ENCODE measurements around the gene EEF2. TPM values are rescaled to one million over a fixed set of nuclear protein-coding genes. Genes with fewer than 3 reads are reported as not detected.

EEF2 gene
- total RNA-seq (2012; rRNA removed): 2,770 and 2,827 TPM in 2 replicates

- Histone ChIP-seq H3K4me1 (ENCODE audit: control insufficient read depth, insufficient read depth, low read length) (peaks cover 45% of the 10 kb centered on the region), H3K9ac (ENCODE audit: low read depth, low read length) (peak within 1 kb of the TSS; percentile 99), H3K9me3 (replicated peaks; ENCODE audit: low read length) (no peaks in the 10 kb centered on the region), H3K27me3 (ENCODE audit: control insufficient read depth, insufficient read depth, low read length) (no peaks in the 10 kb centered on the region), H3K4me3 (ENCODE audit: low read length) (peak within 1 kb of the TSS; percentile 95), H3K4me2 (ENCODE audit: low read length) (peak within 1 kb of the TSS; percentile 93), H3K36me3 (ENCODE audit: insufficient read depth, low read length) (peaks cover 50% of the 10 kb centered on the region)
Observed at GRCh38 chr19:3984908-3985642, at the start of gene EEF2. EEF2 (minus strand) TSS chr19:3985463; CDS start chr19:3985380, 83 bp downstream.

- Histone ChIP-seq H3K27me3 (ENCODE audit: control insufficient read depth, insufficient read depth, low read length) (no peaks in the 10 kb centered on the region), H3K9me3 (replicated peaks; ENCODE audit: low read length) (no peaks in the 10 kb centered on the region), H3K36me3 (ENCODE audit: insufficient read depth, low read length) (peaks cover 40% of the 10 kb centered on the region), H3K4me3 (ENCODE audit: low read length) (no peak overlapping the region), H3K9ac (ENCODE audit: low read depth, low read length) (no peak overlapping the region), H3K4me1 (ENCODE audit: control insufficient read depth, insufficient read depth, low read length) (no peaks in the 10 kb centered on the region), H3K4me2 (ENCODE audit: low read length) (no peak overlapping the region)
Observed at GRCh38 chr19:4034048-4035017, 49.1 kb upstream of the EEF2 start.

DNA sequence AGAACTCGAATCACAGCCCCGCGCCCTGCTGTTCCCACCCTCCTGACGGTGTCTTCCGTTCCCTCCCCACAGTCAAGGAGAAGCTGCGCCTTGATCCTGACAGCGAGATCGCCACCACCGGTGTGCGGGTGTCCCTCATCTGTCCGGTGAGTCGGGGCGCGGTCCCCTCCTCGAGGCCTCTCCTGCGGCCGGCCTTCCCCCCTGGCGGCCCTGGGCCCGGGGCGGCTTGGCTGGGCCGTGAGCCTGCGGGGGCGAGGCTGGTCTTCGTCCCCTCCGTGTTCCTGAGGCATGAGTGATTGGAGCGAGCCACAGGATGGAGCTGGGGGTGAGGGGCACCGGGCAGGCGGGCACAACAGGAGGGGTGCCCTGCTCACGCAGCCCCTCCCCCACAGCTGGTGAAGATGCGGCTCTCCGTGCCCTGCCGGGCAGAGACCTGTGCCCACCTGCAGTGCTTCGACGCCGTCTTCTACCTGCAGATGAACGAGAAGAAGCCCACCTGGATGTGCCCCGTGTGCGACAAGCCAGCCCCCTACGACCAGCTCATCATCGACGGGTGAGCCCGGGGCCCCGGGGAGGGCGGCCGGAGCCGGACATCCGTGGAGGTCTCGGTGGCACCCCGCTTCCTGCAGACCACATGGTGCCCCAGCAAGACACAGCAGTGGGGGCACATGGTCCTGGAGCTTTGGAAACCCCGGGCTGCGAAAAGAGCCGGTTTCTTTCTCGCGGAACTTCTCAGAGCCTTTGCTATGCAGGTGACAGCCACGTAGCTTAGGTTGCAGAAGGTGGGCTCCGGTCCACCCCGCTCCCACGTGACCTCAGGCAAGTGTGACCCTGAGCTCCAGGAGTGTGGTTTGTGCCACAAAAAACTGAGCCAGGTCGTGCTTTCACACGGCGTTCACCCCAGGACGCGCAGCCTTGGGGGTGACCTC lies 48.0 kb upstream of the EEF2 start:
- Histone ChIP-seq H3K4me2 (ENCODE audit: low read length) (no peak overlapping the region), H3K4me3 (ENCODE audit: low read length) (no peak overlapping the region), H3K4me1 (ENCODE audit: control insufficient read depth, insufficient read depth, low read length) (no peaks in the 10 kb centered on the region), H3K9me3 (replicated peaks; ENCODE audit: low read length) (no peaks in the 10 kb centered on the region), H3K36me3 (ENCODE audit: insufficient read depth, low read length) (peaks cover 47% of the 10 kb centered on the region), H3K9ac (ENCODE audit: low read depth, low read length) (no peak overlapping the region), H3K27me3 (ENCODE audit: control insufficient read depth, insufficient read depth, low read length) (no peaks in the 10 kb centered on the region)

DNA sequence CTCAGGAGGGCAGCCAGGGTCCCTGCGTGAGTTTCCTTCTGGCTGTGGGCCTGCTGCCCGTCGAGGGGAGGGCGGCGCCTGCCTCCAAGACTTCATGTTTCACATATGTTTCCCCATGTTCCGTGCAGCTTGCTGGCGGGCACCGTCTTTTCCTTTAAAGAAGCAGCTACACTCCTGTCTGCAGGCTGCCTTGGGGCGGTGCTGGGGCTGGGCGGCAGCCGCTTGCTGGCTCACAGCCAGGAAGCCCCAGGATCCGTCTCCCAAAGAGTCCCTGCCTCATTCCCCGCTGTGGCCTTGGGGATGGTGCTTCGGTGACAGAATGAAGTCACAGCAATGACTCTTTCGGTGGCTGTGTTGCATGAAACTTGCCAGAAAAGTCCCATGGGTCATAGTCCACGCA lies 47.2 kb upstream of the EEF2 start:
- Histone ChIP-seq H3K4me2 (ENCODE audit: low read length) (no peak overlapping the region), H3K4me3 (ENCODE audit: low read length) (no peak overlapping the region), H3K36me3 (ENCODE audit: insufficient read depth, low read length) (peaks cover 43% of the 10 kb centered on the region), H3K4me1 (ENCODE audit: control insufficient read depth, insufficient read depth, low read length) (no peaks in the 10 kb centered on the region), H3K9ac (ENCODE audit: low read depth, low read length) (no peak overlapping the region), H3K27me3 (ENCODE audit: control insufficient read depth, insufficient read depth, low read length) (no peaks in the 10 kb centered on the region), H3K9me3 (replicated peaks; ENCODE audit: low read length) (no peaks in the 10 kb centered on the region)

- H3K4me2 ChIP-seq (ENCODE audit: low read length): no peak overlapping the region
- no peak overlapping the region for H3K4me3 ChIP-seq (ENCODE audit: low read length)
- H3K36me3 ChIP-seq (ENCODE audit: insufficient read depth, low read length): peaks cover 35% of the 10 kb centered on the region
- H3K9ac ChIP-seq (ENCODE audit: low read depth, low read length): no peak overlapping the region
- H3K4me1 ChIP-seq (ENCODE audit: control insufficient read depth, insufficient read depth, low read length): no peaks in the 10 kb centered on the region
- no peaks in the 10 kb centered on the region for H3K9me3 ChIP-seq (replicated peaks; ENCODE audit: low read length)
- H3K27me3 ChIP-seq (ENCODE audit: control insufficient read depth, insufficient read depth, low read length): no peaks in the 10 kb centered on the region
Observed at GRCh38 chr19:4031420-4031819, 46.2 kb upstream of the EEF2 start.

- Histone ChIP-seq H3K27me3 (ENCODE audit: control insufficient read depth, insufficient read depth, low read length) (no peaks in the 10 kb centered on the region), H3K4me2 (ENCODE audit: low read length) (no peak overlapping the region), H3K9me3 (replicated peaks; ENCODE audit: low read length) (no peaks in the 10 kb centered on the region), H3K4me1 (ENCODE audit: control insufficient read depth, insufficient read depth, low read length) (no peaks in the 10 kb centered on the region), H3K4me3 (ENCODE audit: low read length) (no peak overlapping the region), H3K36me3 (ENCODE audit: insufficient read depth, low read length) (peaks cover 32% of the 10 kb centered on the region), H3K9ac (ENCODE audit: low read depth, low read length) (no peak overlapping the region)
Observed at GRCh38 chr19:4030981-4031380, 45.7 kb upstream of the EEF2 start.

- H3K4me2 ChIP-seq (ENCODE audit: low read length): no peak overlapping the region
- H3K4me3 ChIP-seq (ENCODE audit: low read length): no peak overlapping the region
- peaks cover 32% of the 10 kb centered on the region for H3K36me3 ChIP-seq (ENCODE audit: insufficient read depth, low read length)
Observed at GRCh38 chr19:4030552-4030951, 45.3 kb upstream of the EEF2 start.

DNA sequence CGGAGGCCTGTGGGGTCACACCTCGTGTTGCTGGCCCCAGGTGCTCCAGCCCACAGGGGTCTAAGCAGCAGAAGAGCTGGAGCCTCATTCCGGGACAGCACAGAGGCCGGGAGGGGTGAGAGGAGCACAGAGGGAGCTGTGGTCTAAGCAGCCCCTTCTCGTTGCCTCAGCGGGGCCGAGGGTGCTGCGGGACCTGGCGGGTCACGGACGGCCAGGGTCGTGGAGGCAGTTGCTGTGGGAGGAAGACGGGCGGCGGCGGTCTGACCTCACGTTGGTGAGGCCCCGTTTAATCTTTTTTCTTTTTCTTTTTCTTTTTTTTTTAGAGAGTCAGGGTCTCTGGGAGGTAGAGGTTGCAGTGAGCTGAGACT lies 44.0 kb upstream of the EEF2 start:
- Histone ChIP-seq H3K36me3 (ENCODE audit: insufficient read depth, low read length) (peaks cover 37% of the 10 kb centered on the region), H3K9me3 (replicated peaks; ENCODE audit: low read length) (no peaks in the 10 kb centered on the region), H3K4me1 (ENCODE audit: control insufficient read depth, insufficient read depth, low read length) (no peaks in the 10 kb centered on the region), H3K27me3 (ENCODE audit: control insufficient read depth, insufficient read depth, low read length) (no peaks in the 10 kb centered on the region), H3K4me3 (ENCODE audit: low read length) (no peak overlapping the region), H3K4me2 (ENCODE audit: low read length) (no peak overlapping the region), H3K9ac (ENCODE audit: low read depth, low read length) (no peak overlapping the region)

More at GRCh38 chr19:4030552-4030951, 45.3 kb upstream of the EEF2 start:
- H3K27me3 ChIP-seq (ENCODE audit: control insufficient read depth, insufficient read depth, low read length): no peaks in the 10 kb centered on the region
- H3K9me3 ChIP-seq (replicated peaks; ENCODE audit: low read length): no peaks in the 10 kb centered on the region
- H3K9ac ChIP-seq (ENCODE audit: low read depth, low read length): no peak overlapping the region
- H3K4me1 ChIP-seq (ENCODE audit: control insufficient read depth, insufficient read depth, low read length): no peaks in the 10 kb centered on the region

GRCh38 chr19:4028334-4029246 lies 43.3 kb upstream of the EEF2 start:
- Histone ChIP-seq H3K4me2 (ENCODE audit: low read length) (no peak overlapping the region), H3K4me3 (ENCODE audit: low read length) (no peak overlapping the region), H3K27me3 (ENCODE audit: control insufficient read depth, insufficient read depth, low read length) (no peaks in the 10 kb centered on the region), H3K9me3 (replicated peaks; ENCODE audit: low read length) (no peaks in the 10 kb centered on the region), H3K4me1 (ENCODE audit: control insufficient read depth, insufficient read depth, low read length) (no peaks in the 10 kb centered on the region), H3K36me3 (ENCODE audit: insufficient read depth, low read length) (peaks cover 33% of the 10 kb centered on the region), H3K9ac (ENCODE audit: low read depth, low read length) (no peak overlapping the region)

DNA sequence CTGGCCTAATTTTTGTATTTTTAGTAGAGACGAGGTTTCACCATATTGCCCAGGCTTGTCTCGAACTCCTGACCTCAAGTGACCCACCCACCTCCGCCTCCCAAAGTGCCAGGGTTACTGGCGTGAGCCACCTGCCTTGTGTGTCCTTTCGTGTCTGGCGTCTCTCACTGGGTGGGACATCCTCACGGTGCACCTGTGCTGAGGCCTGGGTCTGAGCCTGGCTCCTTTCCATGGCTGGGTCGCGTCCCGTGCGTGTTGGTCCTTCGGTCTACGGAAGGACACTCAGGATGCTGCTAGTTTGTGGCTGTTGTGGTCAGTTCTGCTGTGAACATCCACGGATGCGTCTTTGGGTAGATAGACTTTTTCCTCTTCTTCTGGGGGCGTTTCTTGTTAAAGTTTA lies 41.9 kb upstream of the EEF2 start:
- Histone ChIP-seq H3K4me3 (ENCODE audit: low read length) (no peak overlapping the region), H3K36me3 (ENCODE audit: insufficient read depth, low read length) (peaks cover 22% of the 10 kb centered on the region), H3K4me1 (ENCODE audit: control insufficient read depth, insufficient read depth, low read length) (no peaks in the 10 kb centered on the region), H3K27me3 (ENCODE audit: control insufficient read depth, insufficient read depth, low read length) (no peaks in the 10 kb centered on the region), H3K9ac (ENCODE audit: low read depth, low read length) (no peak overlapping the region), H3K9me3 (replicated peaks; ENCODE audit: low read length) (no peaks in the 10 kb centered on the region), H3K4me2 (ENCODE audit: low read length) (no peak overlapping the region)

All from skeletal muscle satellite cell (primary cell).